Fibroblast of lung (primary cell): ENCODE results near the gene WAPL. TPM values are rescaled to one million over a fixed set of nuclear protein-coding genes. Genes with fewer than 3 reads are reported as not detected.

Experiments used
- DNase-seq, 2 donors: peaks; one replicate each; pipeline versions ENCODE4 v3.0.0 to v3.0.0-alpha.2; 2010; ENCODE audit warnings: low read depth in 2 of 2
- H2AFZ ChIP-seq: 2 replicates; pipeline ENCODE4 v1.5.1; 2012; ENCODE audit warnings: low read length, control low read depth, inconsistent platforms
- H3K27ac ChIP-seq: 2 replicates; pipeline ENCODE4 v1.5.1; 2011; ENCODE audit warnings: low read length, control low read depth; ENCODE audit not compliant: insufficient read depth
- H3K27me3 ChIP-seq: 2 replicates; pipeline ENCODE4 v1.5.1; 2011; ENCODE audit warnings: mild to moderate bottlenecking, low read length; ENCODE audit not compliant: control insufficient read depth, insufficient read depth
- H3K36me3 ChIP-seq: 2 replicates; pipeline ENCODE4 v1.5.1; 2011; ENCODE audit warnings: low read length; ENCODE audit not compliant: control insufficient read depth, insufficient read depth
- H3K4me1 ChIP-seq: 2 replicates; pipeline ENCODE4 v1.5.1; 2011; ENCODE audit warnings: low read length; ENCODE audit not compliant: control insufficient read depth, insufficient read depth; ENCODE audit errors: extremely low read depth
- H3K4me2 ChIP-seq: 2 replicates; pipeline ENCODE4 v1.5.1; 2011; ENCODE audit warnings: low read length, control low read depth; ENCODE audit not compliant: insufficient read depth; ENCODE audit errors: extremely low read depth
- H3K4me3 ChIP-seq, 4 experiments: fragments of 200-600 bp in 1 of 4; sonication (generic) in 1 of 4; replicated peaks in 1 of 4; 2 replicates each; pipeline ENCODE4 v1.5.1; 2011 to 2016; ENCODE audit warnings: low read length in 4 of 4, low read depth in 3 of 4, mild to moderate bottlenecking in 3 of 4, control low read depth in 2 of 4, inconsistent platforms in 1 of 4, mixed read lengths in 1 of 4; ENCODE audit not compliant: insufficient read depth in 1 of 4; ENCODE audit errors: control extremely low read depth in 1 of 4
- H3K79me2 ChIP-seq: 2 replicates; pipeline ENCODE4 v1.5.1; 2012; ENCODE audit warnings: mild to moderate bottlenecking, low read length, inconsistent platforms; ENCODE audit not compliant: control insufficient read depth, insufficient read depth
- H3K9ac ChIP-seq: 2 replicates; pipeline ENCODE4 v1.5.1; 2011; ENCODE audit warnings: mild to moderate bottlenecking, low read length, control low read depth; ENCODE audit not compliant: insufficient read depth
- H3K9me3 ChIP-seq: 2 replicates; pipeline ENCODE4 v1.5.1; 2012; ENCODE audit warnings: low read depth, low read length; ENCODE audit not compliant: control insufficient read depth, insufficient read depth
- H4K20me1 ChIP-seq: 2 replicates; pipeline ENCODE4 v1.5.1; 2011; ENCODE audit warnings: low read length; ENCODE audit not compliant: control insufficient read depth, insufficient read depth; ENCODE audit errors: extremely low read depth
- CTCF ChIP-seq, 2 donors: IDR thresholded peaks in 1 of 2; conservative IDR thresholded peaks in 1 of 2; 1 replicate in 1 of 2; 2 replicates in 1 of 2; pipeline ENCODE4 v1.5.1; 2011 to 2012; ENCODE audit warnings: low read length in 2 of 2, control low read depth in 1 of 2, inconsistent platforms in 1 of 2, low read depth in 1 of 2, mild to moderate bottlenecking in 1 of 2
- EZH2 ChIP-seq: IDR thresholded peaks from 2 replicates; pipeline ENCODE4 v1.5.1; 2012; ENCODE audit warnings: low read length, control low read depth, mild to moderate bottlenecking; ENCODE audit errors: missing control alignments
- polyA plus RNA-seq, 2 donors: library from polyadenylated mRNA; depleted of rRNA in 1 of 2; stranded (reverse) in 1 of 2; unstranded in 1 of 2; fragments of >200 nt; gene quantifications; 2 replicates each; pipeline ENCODE4 v1.2.1, GENCODE V29; 2011 to 2012; ENCODE audit warnings: missing spikeins in 1 of 2
- total RNA-seq: library from RNA; depleted of rRNA; stranded (reverse); fragments of >200 nt; gene quantifications from 2 replicates; pipeline ENCODE4 v1.2.1, GENCODE V29; 2014

The WAPL gene
- total and polyA plus RNA-seq, 2 donors (not counting 1 experiment from before 2014, with no cell fraction given), result 24.6 to 50.4 TPM

DNA sequence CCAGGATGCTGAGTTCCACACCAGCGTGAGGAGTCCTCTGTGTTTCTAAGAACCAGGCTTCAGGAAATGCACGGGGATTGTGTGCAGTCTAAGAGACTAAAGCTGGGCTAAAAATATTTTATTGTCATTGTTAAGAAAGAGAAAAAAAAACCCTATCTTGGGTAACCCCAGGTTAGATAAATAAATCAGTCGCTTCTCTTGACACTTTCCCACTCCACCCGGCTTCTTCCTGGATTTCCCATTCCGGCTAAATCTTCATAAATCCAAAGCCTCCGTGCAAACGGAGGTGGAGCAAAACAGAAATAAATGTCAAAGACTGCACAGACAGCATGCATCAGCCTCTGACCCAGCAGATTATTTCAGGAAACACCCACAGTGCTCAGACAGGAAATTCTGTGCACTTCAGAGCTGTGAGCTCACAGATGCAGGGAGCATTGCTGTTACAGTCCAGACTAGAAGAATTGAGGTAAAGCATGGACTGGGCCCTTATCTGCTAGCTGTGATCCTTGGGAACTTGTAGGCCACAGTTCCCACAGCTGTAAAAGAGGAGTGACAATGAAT is 110.2 kb downstream of the WAPL start:
- Histone ChIP-seq H3K27me3 (no peaks in the 10 kb centered on the region), H2AFZ (peak overlapping the region; percentile 45)

GRCh38 chr10:86410542-86411124 is 111.0 kb downstream of the WAPL start:
- Histone ChIP-seq H3K9me3 (no peaks in the 10 kb centered on the region), H2AFZ (no peak overlapping the region), H3K27ac (no peak overlapping the region), H3K27me3 (no peaks in the 10 kb centered on the region), H4K20me1 (no peaks in the 10 kb centered on the region), H3K36me3 (no peaks in the 10 kb centered on the region), H3K4me1 (peaks cover 2% of the 10 kb centered on the region), H3K4me3 (no peak overlapping the region), H3K79me2 (no peaks in the 10 kb centered on the region), H3K4me2 (no peak overlapping the region), H3K9ac (no peak overlapping the region)
- TF ChIP-seq EZH2 (no peak), CTCF (conservative IDR thresholded peaks at IDR 0.05 in 1 of 2, IDR thresholded peaks at IDR 0.05 in 1 of 2; ENCODE audit: low read depth in 1 of 2, low read length in 2 of 2) (no peak)
- DNase-seq, result peak; percentile 60 to 84

More for the DNA sequence above, 110.2 kb downstream of the WAPL start:
- TF ChIP-seq EZH2 (no peak), CTCF (conservative IDR thresholded peaks at IDR 0.05 in 1 of 2, IDR thresholded peaks at IDR 0.05 in 1 of 2; ENCODE audit: low read depth in 1 of 2, low read length in 2 of 2) (no peak)
- Histone ChIP-seq H3K79me2 (no peaks in the 10 kb centered on the region), H3K9ac (no peak overlapping the region), H3K9me3 (no peaks in the 10 kb centered on the region), H3K27ac (no peak overlapping the region), H3K4me1 (peaks cover 2% of the 10 kb centered on the region), H4K20me1 (no peaks in the 10 kb centered on the region), H3K4me2 (no peak overlapping the region), H3K4me3 (no peak overlapping the region), H3K36me3 (no peaks in the 10 kb centered on the region)
- DNase-seq, result peak; percentile 36 to 89

- Histone ChIP-seq H2AFZ (no peak overlapping the region), H3K4me3 (no peak overlapping the region), H3K27me3 (no peaks in the 10 kb centered on the region), H3K79me2 (no peaks in the 10 kb centered on the region), H3K4me2 (no peak overlapping the region), H3K36me3 (no peaks in the 10 kb centered on the region), H3K9me3 (no peaks in the 10 kb centered on the region), H3K9ac (no peak overlapping the region), H3K27ac (no peak overlapping the region), H4K20me1 (no peaks in the 10 kb centered on the region), H3K4me1 (peaks cover 2% of the 10 kb centered on the region)
- no peak for DNase-seq
- TF ChIP-seq CTCF (conservative IDR thresholded peaks at IDR 0.05 in 1 of 2, IDR thresholded peaks at IDR 0.05 in 1 of 2; ENCODE audit: low read depth in 1 of 2, low read length in 2 of 2) (no peak), EZH2 (no peak)
Measured at GRCh38 chr10:86409183-86409582, 112.4 kb downstream of the WAPL start.
